ENCODE measurements around the gene NT5M.

GRCh38 chr17:17366235-17366634 lies 63.1 kb downstream of the NT5M start:
- no peak for TF ChIP-seq RARB (CRISPR knock-in tag; IDR thresholded peaks at IDR 0.05)
- no peak for TF ChIP-seq SNAI2 (CRISPR knock-in tag; IDR thresholded peaks at IDR 0.05)

All from SK-N-SH treated with all-trans-retinoic acid at 6 μM for 48 hours (cell line).